C1 segment of cervical spinal cord (tissue), 14 donors: ENCODE data around the gene ELANE.
"Not testable (repeated sequence)": the region's sequence is repeated elsewhere in the genome, so short reads cannot be mapped to it uniquely, and the experiment has no call there.

Experiments used
- DNase-seq, 14 donors: peaks; one replicate each; lab custom pipeline; 2025; lab: John Stamatoyannopoulos, UW

ELANE gene

DNA sequence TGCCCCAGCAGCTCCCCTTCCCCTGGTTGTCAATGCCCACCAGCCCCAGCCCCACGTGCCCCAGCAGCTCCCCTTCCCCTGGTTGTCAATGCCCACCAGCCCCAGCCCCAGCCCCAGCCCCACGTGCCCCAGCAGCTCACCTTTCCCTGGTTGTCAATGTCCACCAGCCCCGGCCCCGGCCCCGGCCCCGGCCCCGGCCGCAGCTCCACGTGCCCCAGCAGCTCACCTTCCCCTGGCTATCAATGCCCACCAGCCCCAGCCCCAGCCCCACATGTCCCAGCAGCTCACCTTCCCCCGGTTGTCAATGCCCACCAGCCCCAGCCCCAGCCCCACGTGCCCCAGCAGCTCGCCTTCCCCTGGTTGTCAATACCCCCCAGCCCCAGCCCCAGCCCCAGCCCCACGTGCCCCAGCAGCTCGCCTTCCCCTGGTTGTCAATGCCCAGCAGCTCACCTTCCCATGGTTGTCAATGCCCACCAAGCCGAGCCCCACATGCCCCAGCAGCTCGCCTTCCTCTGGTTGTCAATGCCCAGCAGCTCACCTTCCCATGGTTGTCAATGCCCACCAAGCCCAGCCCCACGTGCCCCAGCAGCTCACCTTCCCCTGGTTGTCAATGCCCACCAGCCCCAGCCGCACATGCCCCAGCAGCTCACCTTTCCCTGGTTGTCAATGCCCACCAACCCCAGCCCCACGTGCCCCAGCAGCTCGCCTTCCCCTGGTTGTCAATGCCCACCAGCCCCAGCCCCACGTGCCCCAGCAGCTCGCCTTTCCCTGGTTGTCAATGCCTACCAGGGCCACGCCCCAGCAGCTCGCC, 26.9 kb downstream of the ELANE start:
- DNase-seq: not testable (repeated sequence)

DNA sequence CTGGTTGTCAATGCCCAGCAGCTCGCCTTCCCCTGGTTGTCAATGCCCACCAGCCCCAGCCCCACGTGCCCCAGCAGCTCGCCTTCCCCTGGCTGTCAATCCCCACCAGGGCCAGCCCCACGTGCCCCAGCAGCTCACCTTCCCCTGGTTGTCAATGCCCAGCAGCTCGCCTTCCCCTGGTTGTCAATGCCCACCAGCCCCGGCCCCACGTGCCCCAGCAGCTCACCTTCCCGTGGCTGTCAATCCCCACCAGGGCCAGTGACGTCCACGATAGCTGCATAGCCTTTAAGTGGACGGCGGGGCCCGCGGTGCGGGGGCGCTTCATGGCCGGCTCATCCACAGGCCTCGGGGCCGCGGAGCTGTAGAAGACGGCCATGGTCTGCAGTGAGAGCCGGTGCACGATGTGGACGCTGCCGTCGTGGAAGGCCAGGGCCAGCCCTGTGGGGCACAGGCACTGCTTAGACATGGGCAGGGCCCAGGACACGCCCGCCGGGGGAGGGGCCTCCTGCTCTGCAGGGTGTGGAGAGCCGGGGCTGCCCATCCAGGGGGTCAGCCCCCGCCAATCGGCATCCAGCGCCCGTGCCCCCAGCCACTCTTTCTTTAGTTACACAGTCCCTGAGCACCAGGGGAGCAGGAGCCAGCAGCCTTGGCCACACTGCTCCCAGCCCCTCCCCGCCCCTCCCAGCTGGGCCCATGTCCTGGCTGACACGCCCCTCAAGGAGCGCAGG, 27.8 kb downstream of the ELANE start:
- no peak for DNase-seq

DNA sequence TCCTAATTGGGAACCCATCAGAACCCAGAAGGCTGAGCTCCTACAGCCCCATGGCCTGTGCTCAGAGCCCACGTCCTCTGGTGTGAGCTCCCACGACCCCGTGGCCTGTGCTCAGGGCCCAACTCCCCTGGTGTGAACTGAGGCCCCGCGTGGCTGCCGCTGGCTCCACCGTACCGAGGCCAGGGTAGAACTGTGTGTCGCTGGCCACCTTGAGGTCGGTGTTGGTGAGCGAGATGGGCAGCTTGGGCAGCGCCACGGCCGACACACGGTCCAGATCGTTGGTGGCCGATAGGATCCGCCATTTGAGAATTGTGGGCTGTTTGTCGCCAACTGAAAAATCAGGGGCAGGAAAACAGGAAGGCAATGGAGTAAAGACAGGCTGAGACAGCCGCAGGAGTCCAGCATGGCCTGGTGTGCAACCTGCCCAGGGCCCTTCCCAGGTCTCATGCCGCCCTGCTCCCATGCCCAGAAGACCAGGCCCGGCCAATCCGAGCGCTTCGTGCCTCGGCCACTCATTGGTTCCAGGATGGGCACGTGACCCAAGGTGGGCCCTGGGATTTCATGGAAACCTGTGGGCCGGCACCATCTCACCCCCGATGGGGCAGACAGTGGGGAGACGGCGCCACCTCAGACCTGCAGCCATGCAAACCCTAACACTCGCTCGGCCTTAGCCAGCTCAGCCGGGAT, 29.4 kb downstream of the ELANE start:
- DNase-seq: no peak

- DNase-seq: no peak
Observed at GRCh38 chr19:882871-883497, 30.9 kb downstream of the ELANE start.

DNA sequence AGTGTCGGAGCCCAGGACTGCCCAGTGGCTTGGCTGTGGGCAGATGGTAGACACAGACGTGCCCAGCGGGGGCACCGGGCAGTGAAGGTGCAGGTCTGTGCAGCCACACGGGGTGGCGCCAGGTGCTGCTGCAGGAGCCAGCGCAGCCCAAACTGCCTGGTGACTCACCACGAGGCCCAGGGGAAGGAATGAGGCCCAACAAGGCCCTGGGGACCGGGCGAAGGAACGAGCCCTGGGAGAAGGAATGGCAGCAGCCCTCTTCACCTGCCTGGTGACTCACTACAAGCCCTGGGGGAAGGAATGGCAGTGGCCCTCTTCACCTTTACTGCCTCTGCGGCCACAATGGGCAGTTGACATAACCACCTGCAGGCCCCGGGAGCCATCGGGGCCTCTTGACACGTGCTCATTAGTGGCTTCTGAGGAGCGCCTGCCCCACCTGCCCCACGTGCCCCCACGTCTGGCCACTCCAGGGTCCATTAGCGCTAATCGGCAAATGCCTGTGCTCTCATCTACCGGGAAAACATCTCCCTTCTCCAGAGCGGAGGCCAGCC, 31.6 kb downstream of the ELANE start:
- DNase-seq: peak in 1 of 14 donors; percentile 59

GRCh38 chr19:884420-885211, 32.5 kb downstream of the ELANE start:
- DNase-seq: no peak

DNA sequence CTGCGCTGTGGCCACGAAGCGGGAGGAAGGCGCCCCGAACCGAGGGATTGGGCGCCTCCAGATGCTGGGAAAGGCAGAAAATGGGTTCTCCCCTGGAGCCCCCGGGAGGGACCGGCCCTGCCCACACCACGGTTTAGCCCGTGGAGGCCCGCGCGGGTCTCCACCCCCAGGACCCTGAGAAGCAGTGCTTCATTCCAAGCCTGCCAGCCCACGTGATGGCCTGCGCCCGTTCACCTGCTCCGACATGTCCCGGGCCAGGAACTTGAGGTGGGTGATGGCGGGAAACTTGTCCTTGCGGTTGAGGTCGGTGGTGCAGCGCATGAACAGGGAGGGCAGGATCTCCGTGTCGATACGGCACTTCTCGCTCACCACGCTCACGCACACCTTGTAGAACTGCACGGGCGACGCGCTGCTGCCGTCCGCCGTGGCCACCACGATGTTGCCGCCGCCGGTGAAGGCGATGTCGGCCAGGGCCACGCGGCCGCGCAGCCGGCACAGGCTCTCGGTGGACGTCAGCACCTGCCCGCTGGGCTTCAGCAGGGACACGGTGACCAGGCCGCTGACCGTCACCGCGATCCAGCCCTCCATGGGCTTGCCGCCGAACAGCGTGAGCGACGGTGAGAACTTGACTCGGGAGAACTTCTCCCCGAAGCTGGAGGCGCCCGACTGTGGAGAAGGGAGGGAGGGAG, 33.6 kb downstream of the ELANE start:
- no peak for DNase-seq

- no peak for DNase-seq
Observed at GRCh38 chr19:887072-887471, 35.0 kb downstream of the ELANE start.

DNA sequence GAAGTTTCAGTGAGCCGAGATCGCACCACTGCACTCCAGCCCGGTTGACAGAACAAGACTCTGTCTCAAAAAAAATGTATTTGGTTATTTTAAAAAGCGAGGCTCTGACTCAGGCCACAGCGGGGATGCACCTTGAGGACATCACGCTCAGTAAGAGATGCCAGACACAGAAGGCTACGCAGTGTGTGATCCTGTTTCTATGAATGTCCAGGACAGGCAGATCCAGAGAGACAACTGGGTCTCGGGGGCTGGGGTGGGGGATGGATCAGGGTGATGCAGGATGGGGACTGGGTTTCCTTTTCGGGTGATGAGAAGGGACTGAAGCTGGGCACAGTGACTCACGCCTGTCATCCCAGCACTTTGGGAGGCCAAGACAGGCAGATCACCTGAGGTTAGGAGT, 35.5 kb downstream of the ELANE start:
- DNase-seq: peak in 1 of 14 donors; percentile 19

- no peak for DNase-seq
Observed at GRCh38 chr19:888581-889385, 36.7 kb downstream of the ELANE start.

DNA sequence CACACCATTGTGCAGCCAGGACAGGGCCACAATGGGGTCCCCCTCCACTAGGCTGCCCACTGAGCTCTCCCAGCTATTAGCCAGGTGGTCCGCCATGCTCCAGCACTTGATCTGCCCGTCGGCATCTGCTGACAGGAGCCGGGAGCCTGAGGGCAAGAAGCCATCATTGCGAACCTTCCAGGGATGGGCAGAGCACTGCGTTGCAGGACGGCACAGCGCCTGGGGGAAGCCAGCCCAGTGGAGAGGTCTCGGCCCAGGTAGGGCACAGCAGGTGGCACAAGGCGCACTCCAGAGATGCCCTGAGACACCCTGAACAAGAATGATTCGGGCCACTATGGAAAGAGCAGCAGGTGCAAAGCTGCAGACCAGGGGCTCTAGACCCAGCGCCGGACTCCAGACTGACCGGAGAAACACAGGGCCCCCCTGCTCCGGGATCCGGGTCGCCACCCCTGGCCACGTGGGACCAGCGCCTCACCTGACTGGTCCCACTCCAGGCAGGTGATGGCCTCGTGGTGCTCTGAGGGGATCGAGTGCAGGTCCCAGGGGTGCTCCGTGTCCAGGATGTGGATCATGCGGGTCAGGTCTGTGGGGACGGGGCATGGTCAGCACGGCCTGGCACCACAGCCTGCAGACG, 37.7 kb downstream of the ELANE start:
- no peak for DNase-seq

DNA sequence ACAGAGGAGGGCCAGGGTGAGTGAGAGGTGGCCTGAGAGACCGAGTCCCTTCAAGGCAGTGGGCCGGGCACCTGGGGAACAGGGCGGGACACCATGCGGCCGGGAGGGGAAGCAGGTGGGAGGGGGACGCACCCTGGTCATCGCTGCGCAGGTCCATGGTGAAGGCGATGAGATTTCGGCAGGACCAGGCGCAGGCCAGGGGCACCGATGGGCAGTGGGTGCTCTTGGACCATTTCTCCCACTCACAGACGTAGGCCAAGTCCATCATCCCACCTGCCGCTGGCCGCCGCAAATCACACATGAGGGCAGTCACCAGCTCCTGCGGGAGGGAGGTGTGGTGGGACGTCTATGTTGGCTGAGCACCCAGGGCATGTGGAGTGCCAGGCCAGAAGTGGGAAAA, 38.7 kb downstream of the ELANE start:
- no peak for DNase-seq

- DNase-seq: not testable (repeated sequence)
Observed at GRCh38 chr19:891421-892200, 39.5 kb downstream of the ELANE start.

GRCh38 chr19:892243-892893, 40.3 kb downstream of the ELANE start:
- DNase-seq: no peak

DNA sequence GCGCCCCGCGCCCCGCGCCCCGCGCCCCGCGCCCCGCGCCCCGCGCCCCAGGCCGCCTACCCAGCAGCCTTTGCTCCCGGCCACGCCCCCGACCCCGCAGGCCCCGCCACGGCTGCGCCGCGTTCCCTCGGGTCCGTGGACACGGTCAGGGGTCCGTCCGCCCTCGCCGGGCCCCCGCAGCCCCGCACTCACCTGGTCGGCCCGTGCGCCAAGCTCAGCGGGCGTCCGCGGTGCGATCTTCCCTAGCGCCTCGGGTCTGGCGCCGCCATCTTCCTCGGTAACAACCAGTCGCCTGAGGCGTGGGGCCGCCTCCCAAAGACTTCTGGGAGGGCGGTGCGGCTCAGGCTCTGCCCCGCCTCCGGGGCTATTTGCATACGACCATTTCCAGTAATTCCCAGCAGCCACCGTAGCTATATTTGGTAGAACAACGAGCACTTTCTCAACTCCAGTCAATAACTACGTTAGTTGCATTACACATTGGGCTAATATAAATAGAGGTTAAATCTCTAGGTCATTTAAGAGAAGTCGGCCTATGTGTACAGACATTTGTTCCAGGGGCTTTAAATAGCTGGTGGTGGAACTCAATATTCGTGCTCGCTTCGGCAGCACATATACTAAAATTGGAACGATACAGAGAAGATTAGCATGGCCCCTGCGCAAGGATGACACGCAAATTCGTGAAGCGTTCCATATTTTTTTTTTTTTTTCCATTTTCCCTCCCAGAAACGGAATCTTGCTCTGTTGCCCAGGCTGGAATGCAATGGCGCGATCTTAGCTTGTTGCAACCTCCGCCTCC, 41.0 kb downstream of the ELANE start, which contains the start of the genes MED16 and RNU6-9:
MED16 (minus strand) TSS at position 294 of the 796 bp plus-strand sequence. CDS start 2,056 bp downstream, outside the sequence.
RNU6-9 (plus strand) TSS at position 591 of the 796 bp plus-strand sequence.
- DNase-seq: peak; percentile 28 to 96 (median 82)

- DNase-seq: no peak
Observed at GRCh38 chr19:896434-896833, 44.3 kb downstream of the ELANE start.
